OCI-LY1 (cell line): ENCODE data around the gene FBXO47.

Experiments
- CTCF ChIP-seq: fragments of 200-600 bp; sonication (generic), shearing (Covaris generic); IDR thresholded peaks from 2 replicates; pipeline ENCODE4 v1.5.1; 2017; ENCODE audit warnings: mild to moderate bottlenecking, antibody characterized with exemption, low read length, moderate library complexity, mixed read lengths
- EZH2 ChIP-seq: fragments of 200-600 bp; sonication (generic), shearing (Covaris generic); IDR thresholded peaks from 2 replicates; pipeline ENCODE4 v1.8.0; 2017; ENCODE audit warnings: borderline replicate concordance, mixed run types, mild to moderate bottlenecking, antibody characterized with exemption, low read length, moderate library complexity, mixed read lengths

- TF ChIP-seq CTCF (no peak), EZH2 (no peak)
Measured at GRCh38 chr17:38970804-38971203, 3.6 kb upstream of the FBXO47 start.
